Colonic mucosa (tissue), 4 donors: ENCODE data around the gene TAP1. TPM values are rescaled to one million over a fixed set of nuclear protein-coding genes. Genes with fewer than 3 reads are reported as not detected.

ENCODE experiments used
- DNase-seq: peaks from one replicate; pipeline ENCODE4 v3.0.0-alpha.2; 2020
- H3K27ac ChIP-seq: fragments of 200-600 bp; one replicate; pipeline ENCODE4 v1.8.0; 2021
- H3K27me3 ChIP-seq: fragments of 200-600 bp; one replicate; pipeline ENCODE4 v1.8.0; 2021
- H3K36me3 ChIP-seq: fragments of 200-600 bp; one replicate; pipeline ENCODE4 v1.8.0; 2021
- H3K4me1 ChIP-seq: fragments of 200-600 bp; one replicate; pipeline ENCODE4 v1.8.0; 2021; ENCODE audit warnings: mild to moderate bottlenecking
- H3K4me3 ChIP-seq: fragments of 200-600 bp; one replicate; pipeline ENCODE4 v1.8.0; 2021
- H3K9ac ChIP-seq, 2 donors: one replicate each; pipeline ENCODE4 v1.7.0; 2013; ENCODE audit warnings: control low read depth in 2 of 2, low read depth in 2 of 2, low read length in 2 of 2
- H3K9me3 ChIP-seq: fragments of 200-600 bp; one replicate; pipeline ENCODE4 v1.8.0; 2021
- intact Hi-C: fragments of 100-400 bp; cut with DNase I; formaldehyde crosslinking; loops from one replicate; pipeline ENCODE4 v1.14.1; 2022
- total RNA-seq, 2 donors: library from RNA; stranded (reverse); fragmentation: NEBNext Ultra II Directional in 1 of 2; extraction: Animal tissue kit (Norgen Biotek cat#: 25700) in 1 of 2; gene quantifications; one replicate each; pipeline ENCODE4 v1.2.1, GENCODE V29; 2021
- TF ChIP-seq, protein P1 (sequence below): fragments of 200-600 bp; IDR thresholded peaks from one replicate; pipeline ENCODE4 v1.8.0; 2022; ENCODE audit warnings: antibody characterized with exemption, mild to moderate bottlenecking
- donor health status: healthy.
- donor health status: DM: no; HTN: no; CAD: no.
- donor health status: DM: no; HTN: no; CAD: no.

The TAP1 gene
- total RNA-seq, 2 donors from 2014 or later: 86.9 to 128 TPM

DNA sequence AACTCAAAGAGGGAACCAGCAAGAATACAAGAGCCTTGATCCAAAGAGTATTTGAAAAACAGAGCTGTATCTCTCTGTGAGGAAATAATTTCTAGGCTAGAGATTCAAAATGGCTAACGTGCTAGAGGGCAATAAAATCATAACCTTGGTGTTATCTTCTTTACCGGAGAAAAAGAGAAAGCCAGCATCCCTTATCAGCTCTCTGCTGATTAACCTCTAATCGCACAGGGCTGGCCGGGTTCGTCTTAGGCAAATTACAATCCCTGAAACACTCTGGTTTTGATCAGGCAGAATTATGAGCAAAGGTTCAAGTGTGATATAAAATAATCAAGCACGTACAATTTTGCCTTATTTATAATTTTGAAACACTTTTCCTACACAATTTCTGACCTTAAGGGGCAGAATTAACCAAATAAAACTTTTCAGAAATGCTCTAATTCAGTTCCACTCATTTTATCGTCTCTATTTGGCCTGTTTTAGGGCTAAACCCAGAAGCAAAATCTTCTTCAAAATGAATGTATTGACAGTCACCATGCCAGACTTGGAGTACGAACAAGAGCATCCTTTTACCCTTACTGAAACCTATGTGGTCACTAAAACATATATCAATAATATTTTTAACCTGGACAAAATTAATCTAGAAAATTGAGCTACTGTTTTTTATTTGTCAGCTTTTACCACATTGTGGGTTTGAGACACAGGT, 14.2 kb upstream of the TAP1 start:
- no peak for DNase-seq
- no peaks in the 10 kb centered on the region for H3K9me3 ChIP-seq
- H3K4me1 ChIP-seq: no peaks in the 10 kb centered on the region
- intact Hi-C loops: loop anchor here (5.0 to 10.0 kb wide), 2 partner anchors 40 to 453 kb away; no protein-coding TSS in a partner anchor
- no peak overlapping the region for H3K27ac ChIP-seq
- H3K36me3 ChIP-seq: no peaks in the 10 kb centered on the region
- no peaks in the 10 kb centered on the region for H3K27me3 ChIP-seq
- TF ChIP-seq, protein P1, sequence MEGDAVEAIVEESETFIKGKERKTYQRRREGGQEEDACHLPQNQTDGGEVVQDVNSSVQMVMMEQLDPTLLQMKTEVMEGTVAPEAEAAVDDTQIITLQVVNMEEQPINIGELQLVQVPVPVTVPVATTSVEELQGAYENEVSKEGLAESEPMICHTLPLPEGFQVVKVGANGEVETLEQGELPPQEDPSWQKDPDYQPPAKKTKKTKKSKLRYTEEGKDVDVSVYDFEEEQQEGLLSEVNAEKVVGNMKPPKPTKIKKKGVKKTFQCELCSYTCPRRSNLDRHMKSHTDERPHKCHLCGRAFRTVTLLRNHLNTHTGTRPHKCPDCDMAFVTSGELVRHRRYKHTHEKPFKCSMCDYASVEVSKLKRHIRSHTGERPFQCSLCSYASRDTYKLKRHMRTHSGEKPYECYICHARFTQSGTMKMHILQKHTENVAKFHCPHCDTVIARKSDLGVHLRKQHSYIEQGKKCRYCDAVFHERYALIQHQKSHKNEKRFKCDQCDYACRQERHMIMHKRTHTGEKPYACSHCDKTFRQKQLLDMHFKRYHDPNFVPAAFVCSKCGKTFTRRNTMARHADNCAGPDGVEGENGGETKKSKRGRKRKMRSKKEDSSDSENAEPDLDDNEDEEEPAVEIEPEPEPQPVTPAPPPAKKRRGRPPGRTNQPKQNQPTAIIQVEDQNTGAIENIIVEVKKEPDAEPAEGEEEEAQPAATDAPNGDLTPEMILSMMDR: no peak
- H3K9ac ChIP-seq: no peak overlapping the region
- no peak overlapping the region for H3K4me3 ChIP-seq

DNA sequence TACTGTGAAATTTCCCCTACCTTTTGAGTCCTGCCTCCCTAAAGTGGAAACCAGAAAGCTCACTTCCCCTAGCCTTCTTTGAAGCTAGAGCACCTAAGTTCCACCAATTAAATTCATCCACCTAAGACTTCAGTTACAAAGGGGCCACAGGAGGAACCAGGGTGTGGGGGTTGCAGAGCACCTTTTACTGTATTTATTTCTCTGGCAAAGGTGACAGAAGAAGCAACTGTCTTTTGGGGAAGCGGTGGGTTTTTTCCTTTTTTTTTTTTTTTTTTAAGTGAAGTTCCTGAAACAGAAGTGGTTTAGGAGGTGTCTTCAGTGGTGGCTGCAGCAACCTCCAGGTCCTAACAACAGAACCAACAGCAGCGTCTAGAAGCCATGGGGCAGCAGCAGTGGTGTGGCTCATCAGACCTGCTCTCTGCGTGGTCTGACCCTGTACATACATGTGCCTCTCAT, 13.5 kb upstream of the TAP1 start:
- Histone ChIP-seq H3K27ac (no peak overlapping the region), H3K36me3 (no peaks in the 10 kb centered on the region), H3K9me3 (no peaks in the 10 kb centered on the region), H3K27me3 (no peaks in the 10 kb centered on the region), H3K9ac (no peak overlapping the region), H3K4me3 (no peak overlapping the region), H3K4me1 (no peaks in the 10 kb centered on the region)
- intact Hi-C loops: loop anchor here (5.0 to 10.0 kb wide), 2 partner anchors 40 to 452 kb away; no protein-coding TSS in a partner anchor
- TF ChIP-seq, protein P1: no peak
- DNase-seq: no peak

DNA sequence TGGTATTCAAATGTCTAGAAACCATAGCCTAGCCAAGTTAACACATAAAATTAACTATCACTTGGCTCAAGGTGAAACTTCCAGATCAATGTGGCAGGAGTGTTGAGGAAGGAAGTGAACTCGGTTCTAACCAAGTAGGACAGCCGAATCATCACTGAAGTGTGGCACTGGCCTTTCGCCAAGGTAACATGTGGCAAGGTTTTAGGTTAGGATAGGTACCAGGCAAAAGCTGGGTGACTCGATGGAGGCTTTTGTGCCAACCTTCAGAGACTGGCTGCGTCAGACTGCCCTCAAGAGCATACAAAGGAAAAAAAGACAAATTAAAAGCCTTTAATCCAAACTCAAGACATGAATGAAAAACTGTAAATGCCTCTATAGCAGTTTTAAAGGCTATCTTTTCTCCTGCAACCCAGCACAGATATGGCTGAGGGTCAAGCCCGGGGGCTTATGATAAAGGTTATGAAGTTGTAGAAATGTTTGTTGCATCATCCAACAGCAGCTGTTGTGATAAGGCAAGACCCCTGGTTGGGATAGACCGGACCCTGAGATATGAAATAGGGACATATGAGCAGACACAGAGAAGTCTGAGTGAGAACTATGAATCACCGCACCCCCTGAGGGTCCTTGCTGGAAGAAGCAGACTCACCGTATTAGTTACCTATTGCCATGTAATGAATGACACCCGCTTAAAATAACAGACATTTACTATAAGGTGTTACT, 12.4 kb upstream of the TAP1 start:
- intact Hi-C loops: loop anchor here (5.0 to 10.0 kb wide), 2 partner anchors 39 to 451 kb away; no protein-coding TSS in a partner anchor
- H3K4me3 ChIP-seq: no peak overlapping the region
- H3K27me3 ChIP-seq: no peaks in the 10 kb centered on the region
- no peak overlapping the region for H3K9ac ChIP-seq
- TF ChIP-seq, protein P1: no peak
- no peaks in the 10 kb centered on the region for H3K36me3 ChIP-seq
- no peaks in the 10 kb centered on the region for H3K4me1 ChIP-seq
- no peak for DNase-seq
- no peaks in the 10 kb centered on the region for H3K9me3 ChIP-seq
- H3K27ac ChIP-seq: no peak overlapping the region

GRCh38 chr6:32862725-32863124, 9.2 kb upstream of the TAP1 start:
- TF ChIP-seq, protein P1: no peak
- DNase-seq: no peak
- H3K9ac ChIP-seq: no peak overlapping the region
- no peaks in the 10 kb centered on the region for H3K27me3 ChIP-seq
- H3K4me3 ChIP-seq: no peak overlapping the region
- H3K9me3 ChIP-seq: no peaks in the 10 kb centered on the region
- no peaks in the 10 kb centered on the region for H3K4me1 ChIP-seq
- H3K27ac ChIP-seq: no peak overlapping the region
- peaks cover 6% of the 10 kb centered on the region for H3K36me3 ChIP-seq
- intact Hi-C loops: loop anchor here (10.0 kb wide), 1 partner anchor 448 kb away; no protein-coding TSS in a partner anchor

GRCh38 chr6:32860674-32861073, 7.2 kb upstream of the TAP1 start:
- Histone ChIP-seq H3K27me3 (no peaks in the 10 kb centered on the region), H3K9me3 (no peaks in the 10 kb centered on the region), H3K36me3 (peaks cover 6% of the 10 kb centered on the region), H3K4me1 (no peaks in the 10 kb centered on the region), H3K27ac (no peak overlapping the region), H3K9ac (no peak overlapping the region), H3K4me3 (no peak overlapping the region)
- TF ChIP-seq, protein P1: no peak
- no peak for DNase-seq
- intact Hi-C loops: loop anchor here (10.0 kb wide), 1 partner anchor 446 kb away; no protein-coding TSS in a partner anchor
